ENCODE data around the gene SLC22A1.

The SLC22A1 gene

GRCh38 chr6:160167604-160168399 lies 46.2 kb downstream of the SLC22A1 start:
- TF ChIP-seq, protein P1, sequence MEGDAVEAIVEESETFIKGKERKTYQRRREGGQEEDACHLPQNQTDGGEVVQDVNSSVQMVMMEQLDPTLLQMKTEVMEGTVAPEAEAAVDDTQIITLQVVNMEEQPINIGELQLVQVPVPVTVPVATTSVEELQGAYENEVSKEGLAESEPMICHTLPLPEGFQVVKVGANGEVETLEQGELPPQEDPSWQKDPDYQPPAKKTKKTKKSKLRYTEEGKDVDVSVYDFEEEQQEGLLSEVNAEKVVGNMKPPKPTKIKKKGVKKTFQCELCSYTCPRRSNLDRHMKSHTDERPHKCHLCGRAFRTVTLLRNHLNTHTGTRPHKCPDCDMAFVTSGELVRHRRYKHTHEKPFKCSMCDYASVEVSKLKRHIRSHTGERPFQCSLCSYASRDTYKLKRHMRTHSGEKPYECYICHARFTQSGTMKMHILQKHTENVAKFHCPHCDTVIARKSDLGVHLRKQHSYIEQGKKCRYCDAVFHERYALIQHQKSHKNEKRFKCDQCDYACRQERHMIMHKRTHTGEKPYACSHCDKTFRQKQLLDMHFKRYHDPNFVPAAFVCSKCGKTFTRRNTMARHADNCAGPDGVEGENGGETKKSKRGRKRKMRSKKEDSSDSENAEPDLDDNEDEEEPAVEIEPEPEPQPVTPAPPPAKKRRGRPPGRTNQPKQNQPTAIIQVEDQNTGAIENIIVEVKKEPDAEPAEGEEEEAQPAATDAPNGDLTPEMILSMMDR (IDR thresholded peaks at IDR 0.05; ENCODE audit: borderline replicate concordance, insufficient read depth, low read depth, low read length), result no peak
- H3K4me3 ChIP-seq (ENCODE audit: low read depth, low read length), result no peak overlapping the region

- TF ChIP-seq, protein P1 (IDR thresholded peaks at IDR 0.05; ENCODE audit: borderline replicate concordance, insufficient read depth, low read depth, low read length), result no peak
- no peak overlapping the region for H3K4me3 ChIP-seq (ENCODE audit: low read depth, low read length)
Measured at GRCh38 chr6:160170018-160170680, 48.5 kb downstream of the SLC22A1 start.

DNA sequence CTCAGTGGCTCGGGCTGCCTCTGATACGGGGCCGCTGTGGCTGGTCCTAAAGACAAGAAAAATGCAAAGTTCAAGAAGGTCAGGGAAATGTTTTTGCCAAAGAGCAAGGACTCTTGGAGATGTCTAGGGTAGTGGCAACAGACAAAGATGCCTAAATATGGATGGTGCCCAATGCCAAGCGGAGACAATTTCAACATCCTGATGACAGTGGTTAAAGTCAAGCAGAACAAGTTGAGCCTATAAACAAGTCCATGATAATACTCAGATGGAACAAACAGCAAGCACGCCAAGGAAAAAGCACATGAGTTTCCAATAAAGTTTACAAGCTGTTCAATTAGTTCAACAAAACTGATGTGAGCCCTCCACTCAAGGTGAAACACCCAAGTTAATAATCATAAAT lies 51.1 kb downstream of the SLC22A1 start:
- no peak overlapping the region for H3K4me3 ChIP-seq (ENCODE audit: low read depth, low read length)
- TF ChIP-seq, protein P1 (IDR thresholded peaks at IDR 0.05; ENCODE audit: borderline replicate concordance, insufficient read depth, low read depth, low read length), result no peak

DNA sequence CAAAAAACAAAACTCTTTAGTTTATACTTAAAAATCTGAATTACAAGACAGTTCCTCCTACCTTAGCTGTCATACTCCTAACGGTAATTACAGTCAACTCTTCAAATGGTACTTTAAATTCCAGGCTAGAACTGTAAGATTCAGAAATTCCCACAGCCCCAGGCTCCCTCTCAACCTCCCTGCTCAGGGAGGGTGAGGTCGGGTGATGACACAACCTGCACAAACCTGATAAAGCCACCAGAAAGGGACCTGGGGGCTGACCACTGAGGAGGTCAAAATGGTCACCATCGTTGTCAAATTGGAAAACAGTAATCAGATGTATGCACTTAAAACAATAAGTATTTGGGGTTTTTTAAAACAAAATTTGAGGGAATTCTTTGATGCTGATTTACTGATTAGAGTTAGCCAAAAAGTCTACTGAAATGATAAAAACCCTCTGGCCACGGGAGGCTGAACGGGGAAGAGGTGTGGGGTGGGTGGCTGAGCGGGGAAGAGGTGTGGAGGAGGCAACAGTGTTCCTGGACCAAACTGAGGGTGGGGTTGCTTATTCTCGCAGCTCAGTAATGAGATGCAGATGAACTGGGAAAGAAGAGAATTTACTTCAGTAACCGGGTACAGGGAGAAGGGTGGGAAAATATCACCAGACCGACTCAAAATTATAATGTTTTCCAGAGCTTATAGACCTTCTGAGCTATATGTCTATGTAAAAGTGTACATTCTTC lies 52.4 kb downstream of the SLC22A1 start:
- H3K4me3 ChIP-seq (ENCODE audit: low read depth, low read length), result no peak overlapping the region
- TF ChIP-seq, protein P1 (IDR thresholded peaks at IDR 0.05; ENCODE audit: borderline replicate concordance, insufficient read depth, low read depth, low read length), result no peak

- no peak overlapping the region for H3K4me3 ChIP-seq (ENCODE audit: low read depth, low read length)
- TF ChIP-seq, protein P1 (IDR thresholded peaks at IDR 0.05; ENCODE audit: borderline replicate concordance, insufficient read depth, low read depth, low read length), result no peak
Measured at GRCh38 chr6:160174681-160175080, 53.1 kb downstream of the SLC22A1 start.

GRCh38 chr6:160177220-160177619 lies 55.6 kb downstream of the SLC22A1 start:
- TF ChIP-seq, protein P1 (IDR thresholded peaks at IDR 0.05; ENCODE audit: borderline replicate concordance, insufficient read depth, low read depth, low read length), result no peak
- H3K4me3 ChIP-seq (ENCODE audit: low read depth, low read length), result no peak overlapping the region

Measured in GM12875 (cell line).